Stimulated activated CD4-positive, alpha-beta T cell treated with anti-CD3 and anti-CD28 coated beads, Interleukin-12 subunit alpha, Interleukin-12 subunit beta, amount 100 ng/mL, for 48 hours (primary cell): ENCODE data around the gene STAT4.
"Not testable (repeated sequence)": the region's sequence is repeated elsewhere in the genome, so short reads cannot be mapped to it uniquely, and the experiment has no call there.

Experiments used
- DNase-seq, 3 donors: peaks; one replicate each; pipeline ENCODE4 v3.0.0-alpha.2; 2020; ENCODE audit warnings: low read depth in 2 of 3, low spot score in 1 of 3

STAT4 gene

DNA sequence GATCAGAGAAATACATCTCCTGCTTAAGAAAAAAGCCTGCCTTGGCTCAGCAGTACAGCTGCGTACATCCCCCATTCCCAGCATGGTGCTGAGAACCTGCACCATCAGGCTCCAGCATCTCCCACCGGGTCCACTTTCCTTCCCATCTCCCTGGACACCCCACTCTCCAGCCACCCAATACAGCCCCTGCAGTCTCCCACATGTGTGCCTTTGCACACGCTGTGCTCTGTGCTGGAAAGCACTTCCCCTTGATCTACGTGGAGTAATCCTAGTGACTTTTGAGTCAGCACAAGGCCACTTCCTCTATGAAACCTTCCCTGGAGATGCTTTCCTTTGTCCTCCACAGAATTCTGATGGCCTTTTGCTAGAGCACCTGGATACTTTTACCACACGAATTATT is 153.8 kb downstream of the STAT4 start:
- no peak for DNase-seq

- DNase-seq: no peak
Measured at GRCh38 chr2:190996338-190996946, 154.4 kb downstream of the STAT4 start.

GRCh38 chr2:190995315-190995714 is 155.5 kb downstream of the STAT4 start:
- not testable (repeated sequence) for DNase-seq

GRCh38 chr2:190994148-190994547 is 156.6 kb downstream of the STAT4 start:
- no peak for DNase-seq

GRCh38 chr2:190993292-190993643 is 157.5 kb downstream of the STAT4 start:
- no peak for DNase-seq

DNA sequence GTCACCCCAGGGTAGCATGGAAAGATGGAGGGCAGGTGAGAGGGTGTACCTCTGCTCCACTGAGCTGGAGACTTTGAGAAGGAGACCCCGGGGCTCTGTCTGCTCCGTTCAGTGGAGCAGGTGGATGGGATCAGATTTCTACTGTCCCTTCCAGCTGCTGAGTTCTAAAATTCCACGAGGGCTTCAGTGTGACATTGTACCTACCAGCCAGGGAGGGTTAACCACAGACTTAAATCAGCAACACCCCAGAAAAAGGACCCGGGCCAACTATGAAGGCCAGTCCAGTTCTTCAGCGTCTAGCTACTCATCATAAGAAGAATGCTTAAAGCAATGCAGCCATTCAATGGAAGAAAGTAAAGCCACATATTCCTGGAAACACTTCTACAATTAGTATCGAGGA is 160.7 kb downstream of the STAT4 start:
- no peak for DNase-seq

GRCh38 chr2:190988910-190989309 is 161.9 kb downstream of the STAT4 start:
- DNase-seq: no peak

DNA sequence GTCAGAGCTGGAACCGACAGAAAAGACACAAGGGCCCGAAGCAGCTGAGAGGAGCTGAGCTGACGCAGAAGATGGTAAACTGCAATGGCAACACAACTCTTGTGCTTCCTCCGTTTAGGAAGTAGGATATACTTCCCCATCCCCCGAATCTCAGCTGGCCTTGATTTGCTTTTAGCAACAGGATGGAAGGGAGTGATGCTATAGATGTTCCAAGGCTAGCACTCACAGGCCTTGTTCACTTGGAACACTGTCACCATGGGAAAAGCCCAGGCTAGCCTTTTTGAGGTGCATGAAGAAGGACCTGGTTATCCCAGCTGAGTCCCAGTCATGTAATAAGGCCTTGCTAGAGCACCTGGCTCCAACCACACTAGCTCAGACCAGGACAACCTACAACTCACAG is 162.9 kb downstream of the STAT4 start:
- no peak for DNase-seq

GRCh38 chr2:190987116-190987515 is 163.7 kb downstream of the STAT4 start:
- DNase-seq: no peak

DNA sequence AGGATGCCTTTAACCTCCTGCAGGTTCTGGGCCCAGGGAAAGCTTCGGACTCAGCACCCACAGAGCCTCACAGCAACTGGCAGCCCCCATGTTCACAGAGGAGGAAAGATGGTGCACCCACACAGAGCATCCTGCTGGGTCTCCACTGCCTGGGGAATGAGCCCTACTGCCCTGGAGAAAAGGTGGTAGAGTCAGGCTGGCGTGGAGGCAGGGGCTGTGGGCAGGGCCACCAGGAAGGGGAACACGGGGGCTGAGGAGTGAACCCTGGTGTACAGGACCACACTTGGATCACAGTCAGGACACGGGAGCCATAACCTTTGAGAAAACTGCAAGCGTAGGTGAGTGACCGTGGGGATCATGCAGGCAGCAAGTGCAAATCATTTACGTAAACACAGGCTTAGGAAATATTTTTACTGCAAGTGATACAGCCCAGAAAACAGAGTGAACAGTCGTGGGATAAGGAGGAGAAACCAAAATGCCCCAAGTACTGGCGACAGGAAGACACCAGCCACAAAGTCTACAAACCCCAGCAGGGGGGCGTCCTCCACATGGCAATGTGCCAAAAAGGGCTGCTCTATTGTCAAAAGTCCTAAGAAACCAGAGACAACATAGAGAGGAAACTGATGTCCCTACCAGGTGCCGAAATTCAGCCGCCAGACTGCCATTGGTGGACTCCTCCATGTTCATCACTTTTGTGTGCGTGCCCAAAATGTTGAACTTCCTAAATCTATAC is 164.4 kb downstream of the STAT4 start:
- DNase-seq: no peak

DNA sequence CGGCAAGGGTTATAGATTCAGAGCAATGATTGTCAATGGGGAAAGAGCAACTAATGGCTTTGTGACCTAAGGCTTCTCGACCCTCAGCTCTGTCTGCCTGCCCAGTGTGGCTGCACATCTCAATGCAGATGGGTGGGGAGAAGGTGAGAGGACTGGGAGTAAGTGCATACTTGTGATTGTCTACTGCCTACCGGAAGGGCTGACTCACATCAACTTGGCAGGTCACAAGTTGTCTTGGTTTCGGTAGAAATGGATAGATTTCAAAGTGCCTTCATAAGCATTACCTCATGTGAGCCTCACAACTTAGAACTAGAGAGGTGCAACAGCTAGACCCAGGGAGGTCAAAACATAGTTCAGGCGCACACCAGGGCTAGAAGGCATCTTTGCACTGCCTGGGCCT is 166.2 kb downstream of the STAT4 start:
- DNase-seq: no peak

- no peak for DNase-seq
Measured at GRCh38 chr2:190982262-190983034, 168.3 kb downstream of the STAT4 start.

DNA sequence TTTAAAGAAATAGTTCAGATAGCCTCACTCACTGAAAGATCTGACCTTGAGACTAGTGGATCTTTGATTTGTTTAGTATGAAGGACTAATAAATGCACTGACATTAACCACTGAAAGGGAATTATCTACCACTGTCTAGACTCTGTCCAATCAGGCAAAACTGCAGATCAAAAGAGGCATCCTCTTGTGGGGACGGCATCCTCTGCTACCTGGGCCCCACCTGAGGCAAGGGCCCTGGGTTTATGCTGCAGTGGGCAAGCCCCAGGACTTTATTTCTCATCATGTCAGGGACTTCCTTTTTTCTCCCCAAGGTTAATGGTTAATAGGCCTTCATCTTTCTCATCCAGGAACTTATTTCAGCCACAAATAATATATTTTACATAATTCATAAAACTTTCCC is 169.1 kb downstream of the STAT4 start:
- no peak for DNase-seq

DNA sequence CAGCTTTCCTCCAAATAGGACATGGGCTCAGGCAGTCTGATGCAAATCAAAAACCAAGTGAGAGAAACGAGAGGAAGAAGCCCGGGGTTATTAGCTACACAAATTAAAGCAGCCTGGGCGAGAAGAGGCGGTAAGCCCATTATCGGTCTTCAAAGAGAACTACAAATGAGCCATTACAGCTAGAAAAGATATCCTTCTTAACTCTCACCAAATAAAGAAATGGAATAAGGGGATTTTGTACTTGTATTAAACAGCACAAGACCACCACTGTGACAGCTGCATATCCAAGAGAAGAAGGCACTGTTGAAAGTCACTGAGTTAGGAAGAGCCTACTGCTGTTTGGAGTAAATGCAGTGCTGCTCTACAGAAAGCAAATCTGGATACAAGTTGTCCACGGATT is 169.5 kb downstream of the STAT4 start:
- no peak for DNase-seq

GRCh38 chr2:190980630-190981209 is 170.1 kb downstream of the STAT4 start:
- no peak for DNase-seq

GRCh38 chr2:190979906-190980629 is 170.7 kb downstream of the STAT4 start:
- no peak for DNase-seq
